ENCODE data around the gene KDM4B. TPM values are rescaled to one million over a fixed set of nuclear protein-coding genes. Genes with fewer than 3 reads are reported as not detected.

Gene KDM4B
- polyA plus RNA-seq, 1 experiment = 7.7 TPM

- Histone ChIP-seq H3K27me3 (ENCODE audit: control insufficient read depth, insufficient read depth, low read length) (no peaks in the 10 kb centered on the region), H3K9me3 (ENCODE audit: control insufficient read depth, insufficient read depth, low read length) (no peaks in the 10 kb centered on the region; the same call in none of the 2 replicates), H3K27ac (ENCODE audit: low read depth, low read length) (no peak overlapping the region), H3K4me3 (ENCODE audit: low read depth, low read length) (no peak overlapping the region)
- TF ChIP-seq CTCF (IDR thresholded peaks at IDR 0.05; ENCODE audit: low read depth, low read length) = no peak
- POLR2A ChIA-PET = interaction anchor here (1.2 kb wide), 1 partner anchor 19 kb away, joined by 4 read pairs; the partner anchor contains the start of gene KDM4B
- CTCF ChIA-PET = interaction anchor here (0.6 to 1.1 kb wide), 3 partner anchors 14 to 61 kb away, joined by 3 read pairs; no protein-coding TSS in a partner anchor
- DNase-seq (ENCODE audit: low read depth, low spot score) = no peak
Measured at GRCh38 chr19:4987692-4988370, 18.9 kb downstream of the KDM4B start.

GRCh38 chr19:4988770-4989251 lies 19.9 kb downstream of the KDM4B start:
- Histone ChIP-seq H3K27ac (ENCODE audit: low read depth, low read length) (peak overlapping the region; percentile 39), H3K4me3 (ENCODE audit: low read depth, low read length) (no peak overlapping the region)
- CTCF ChIA-PET = interaction anchor here (0.8 to 2.0 kb wide), 3 partner anchors 13 to 42 kb away, joined by 3 to 9 read pairs (median 3); no protein-coding TSS in a partner anchor

GRCh38 chr19:4990306-4990705 lies 21.4 kb downstream of the KDM4B start:
- DNase-seq (ENCODE audit: low read depth, low spot score) = no peak
- POLR2A ChIA-PET = no interaction called here
- no peaks in the 10 kb centered on the region; the same call in none of the 2 replicates for H3K9me3 ChIP-seq (ENCODE audit: control insufficient read depth, insufficient read depth, low read length)
- no peak overlapping the region for H3K27ac ChIP-seq (ENCODE audit: low read depth, low read length)
- no peaks in the 10 kb centered on the region for H3K27me3 ChIP-seq (ENCODE audit: control insufficient read depth, insufficient read depth, low read length)
- no peak for TF ChIP-seq CTCF (IDR thresholded peaks at IDR 0.05; ENCODE audit: low read depth, low read length)
- CTCF ChIA-PET = interaction anchor here (2.0 kb wide), 1 partner anchor 11 kb away, joined by 9 read pairs; no protein-coding TSS in a partner anchor
- no peak overlapping the region for H3K4me3 ChIP-seq (ENCODE audit: low read depth, low read length)

More at GRCh38 chr19:4988770-4989251, 19.9 kb downstream of the KDM4B start:
- POLR2A ChIA-PET = interaction anchor here (0.6 to 1.4 kb wide), 3 partner anchors 20 to 42 kb away, joined by 3 to 5 read pairs (median 4); partner anchors contain the start of gene KDM4B
- TF ChIP-seq CTCF (IDR thresholded peaks at IDR 0.05; ENCODE audit: low read depth, low read length) = no peak
- DNase-seq (ENCODE audit: low read depth, low spot score) = peak; percentile 32
- no peaks in the 10 kb centered on the region for H3K27me3 ChIP-seq (ENCODE audit: control insufficient read depth, insufficient read depth, low read length)
- no peaks in the 10 kb centered on the region; the same call in none of the 2 replicates for H3K9me3 ChIP-seq (ENCODE audit: control insufficient read depth, insufficient read depth, low read length)

GRCh38 chr19:4991538-4991937 lies 22.6 kb downstream of the KDM4B start:
- no peak for DNase-seq (ENCODE audit: low read depth, low spot score)
- Histone ChIP-seq H3K27ac (ENCODE audit: low read depth, low read length) (no peak overlapping the region), H3K9me3 (ENCODE audit: control insufficient read depth, insufficient read depth, low read length) (no peaks in the 10 kb centered on the region; the same call in 1 of the 2 replicates), H3K27me3 (ENCODE audit: control insufficient read depth, insufficient read depth, low read length) (no peaks in the 10 kb centered on the region), H3K4me3 (ENCODE audit: low read depth, low read length) (no peak overlapping the region)
- ChIA-PET POLR2A (no interaction called here), CTCF (no interaction called here)
- TF ChIP-seq CTCF (IDR thresholded peaks at IDR 0.05; ENCODE audit: low read depth, low read length) = no peak

Measured in AG04450 (cell line).